MG63 (cell line): ENCODE measurements around the gene BANF1. TPM values are rescaled to one million over a fixed set of nuclear protein-coding genes. Genes with fewer than 3 reads are reported as not detected.

Experiments used
- DNase-seq: peaks from one replicate; pipeline ENCODE4 v3.0.0-alpha.2; 2020
- H3K27me3 ChIP-seq: fragments of 250-450 bp; sonication (Bioruptor Pico); 2 replicates; pipeline ENCODE4 v1.5.1; 2020; ENCODE audit warnings: mild to moderate bottlenecking, moderate library complexity
- H3K36me3 ChIP-seq: fragments of 250-450 bp; sonication (Bioruptor Pico); 2 replicates; pipeline ENCODE4 v1.5.1; 2020; ENCODE audit warnings: mild to moderate bottlenecking, moderate library complexity
- H3K4me3 ChIP-seq: fragments of 250-450 bp; sonication (Bioruptor Pico); 2 replicates; pipeline ENCODE4 v1.5.1; 2020; ENCODE audit warnings: mild to moderate bottlenecking, moderate library complexity
- H3K9me3 ChIP-seq: fragments of 250-450 bp; sonication (Bioruptor Pico); 2 replicates; pipeline ENCODE4 v1.5.1; 2020; ENCODE audit warnings: mild to moderate bottlenecking, moderate library complexity
- total RNA-seq: library from RNA; depleted of rRNA; stranded (reverse); fragments of >200 nt; shearing (Covaris generic); gene quantifications from 2 replicates; pipeline ENCODE4 v1.2.3, GENCODE V29; 2014; ENCODE audit warnings: low replicate concordance

Gene BANF1
- total RNA-seq, 1 experiment from 2014 or later, result 468 TPM

DNA sequence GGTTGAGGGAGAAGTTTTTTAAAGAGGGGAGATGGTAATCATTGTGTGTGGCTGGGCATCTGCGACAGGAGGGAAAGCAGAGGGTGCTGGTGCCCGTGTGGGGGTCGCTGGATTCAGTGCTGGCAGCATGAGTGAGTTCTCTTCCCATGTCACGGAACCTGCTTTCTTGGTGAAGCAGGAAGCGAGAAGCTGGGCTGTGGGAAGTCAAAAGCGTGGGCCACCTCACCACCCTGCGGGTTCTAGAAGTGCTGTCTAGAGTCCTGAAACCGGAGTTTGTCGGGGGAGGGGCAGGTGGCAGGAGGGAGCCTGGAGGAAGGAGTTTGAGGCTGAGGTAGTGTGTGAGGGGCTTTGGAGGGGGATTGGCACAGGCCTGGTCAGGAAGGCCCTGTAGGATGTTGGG lies 26.5 kb upstream of the BANF1 start:
- peaks cover 21% of the 10 kb centered on the region for H3K36me3 ChIP-seq
- H3K27me3 ChIP-seq, result no peaks in the 10 kb centered on the region
- H3K4me3 ChIP-seq, result no peak overlapping the region
- no peaks in the 10 kb centered on the region for H3K9me3 ChIP-seq
- no peak for DNase-seq

DNA sequence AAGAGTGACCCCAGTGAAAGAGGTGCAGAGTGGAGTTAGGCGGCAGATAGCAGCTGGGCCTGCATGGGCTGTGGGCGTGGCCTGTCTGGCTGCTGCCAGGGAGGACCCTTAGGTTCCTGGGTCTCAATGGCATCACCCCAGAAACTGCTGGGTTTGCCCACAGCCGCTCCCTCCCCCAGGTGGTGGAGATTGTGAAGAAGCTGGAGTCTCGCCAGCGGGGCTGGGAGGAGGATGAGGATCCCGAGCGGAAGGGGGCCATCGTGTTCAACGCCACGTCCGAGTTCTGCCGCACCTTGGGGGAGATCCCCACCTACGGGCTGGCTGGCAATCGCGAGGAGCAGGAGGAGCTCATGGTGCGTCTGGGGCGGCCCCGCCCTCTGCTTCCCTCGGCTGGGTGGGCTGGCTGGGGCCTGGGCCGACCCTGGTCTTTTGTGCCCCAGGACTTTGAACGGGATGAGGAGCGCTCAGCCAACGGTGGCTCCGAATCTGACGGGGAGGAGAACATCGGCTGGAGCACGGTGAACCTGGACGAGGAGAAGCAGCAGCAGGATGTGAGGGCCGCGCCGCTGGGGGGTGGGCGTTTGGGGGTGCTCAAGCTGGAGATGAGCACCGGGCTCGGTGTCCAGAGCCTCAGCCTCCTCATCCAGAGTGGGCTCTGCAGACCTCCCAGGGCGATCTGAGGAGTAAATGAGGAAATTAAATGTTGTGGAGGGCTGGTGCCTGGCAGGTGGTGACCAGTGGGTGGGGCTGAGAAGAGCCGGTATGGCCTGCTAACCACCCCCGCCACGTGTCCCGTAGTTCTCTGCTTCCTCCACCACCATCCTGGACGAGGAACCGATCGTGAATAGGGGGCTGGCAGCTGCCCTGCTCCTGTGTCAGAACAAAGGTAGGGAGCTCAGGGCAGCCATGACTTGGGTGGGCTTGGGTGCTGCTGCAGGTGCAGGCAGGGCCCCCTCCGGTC lies 25.8 kb upstream of the BANF1 start:
- peaks cover 21% of the 10 kb centered on the region for H3K36me3 ChIP-seq
- H3K4me3 ChIP-seq, result no peak overlapping the region
- no peaks in the 10 kb centered on the region for H3K27me3 ChIP-seq
- no peak for DNase-seq
- no peaks in the 10 kb centered on the region for H3K9me3 ChIP-seq

DNA sequence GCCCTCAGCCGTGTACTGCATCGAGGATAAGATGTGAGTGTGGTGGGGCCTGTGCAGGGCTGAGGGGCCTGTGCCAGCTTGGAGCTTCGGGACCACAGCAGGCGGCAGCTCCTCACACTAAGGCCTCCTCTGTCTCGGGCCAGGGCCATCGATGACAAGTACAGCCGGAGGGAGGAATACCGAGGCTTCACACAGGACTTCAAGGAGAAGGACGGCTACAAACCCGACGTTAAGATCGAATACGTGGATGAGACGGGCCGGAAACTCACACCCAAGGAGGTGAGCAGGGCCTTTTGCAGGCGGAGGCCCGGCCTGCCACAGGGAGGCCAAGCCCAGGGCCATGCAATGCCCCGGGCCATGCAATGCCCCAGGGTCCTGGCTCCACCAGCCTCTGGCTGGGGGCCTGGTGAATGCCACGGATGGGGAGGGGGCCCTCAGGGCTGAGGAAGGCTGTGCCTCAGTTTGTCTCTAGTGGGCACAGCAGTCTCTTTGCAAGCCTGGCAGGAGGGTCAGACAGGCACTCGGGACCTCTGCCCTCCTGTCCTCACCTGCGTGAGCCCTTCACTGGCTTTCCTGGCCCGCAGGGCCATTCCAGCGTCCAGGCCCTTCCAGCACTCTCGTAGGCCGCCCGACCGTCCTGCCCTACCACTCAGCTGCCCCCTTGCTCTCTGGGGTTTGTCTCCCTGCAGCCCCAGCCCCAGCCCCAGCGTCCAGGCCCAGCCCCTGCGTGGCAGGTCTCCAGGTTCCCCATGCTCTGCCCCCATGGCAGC lies 24.5 kb upstream of the BANF1 start:
- DNase-seq, result no peak
- Histone ChIP-seq H3K36me3 (peaks cover 19% of the 10 kb centered on the region), H3K27me3 (no peaks in the 10 kb centered on the region), H3K4me3 (no peak overlapping the region), H3K9me3 (no peaks in the 10 kb centered on the region)

DNA sequence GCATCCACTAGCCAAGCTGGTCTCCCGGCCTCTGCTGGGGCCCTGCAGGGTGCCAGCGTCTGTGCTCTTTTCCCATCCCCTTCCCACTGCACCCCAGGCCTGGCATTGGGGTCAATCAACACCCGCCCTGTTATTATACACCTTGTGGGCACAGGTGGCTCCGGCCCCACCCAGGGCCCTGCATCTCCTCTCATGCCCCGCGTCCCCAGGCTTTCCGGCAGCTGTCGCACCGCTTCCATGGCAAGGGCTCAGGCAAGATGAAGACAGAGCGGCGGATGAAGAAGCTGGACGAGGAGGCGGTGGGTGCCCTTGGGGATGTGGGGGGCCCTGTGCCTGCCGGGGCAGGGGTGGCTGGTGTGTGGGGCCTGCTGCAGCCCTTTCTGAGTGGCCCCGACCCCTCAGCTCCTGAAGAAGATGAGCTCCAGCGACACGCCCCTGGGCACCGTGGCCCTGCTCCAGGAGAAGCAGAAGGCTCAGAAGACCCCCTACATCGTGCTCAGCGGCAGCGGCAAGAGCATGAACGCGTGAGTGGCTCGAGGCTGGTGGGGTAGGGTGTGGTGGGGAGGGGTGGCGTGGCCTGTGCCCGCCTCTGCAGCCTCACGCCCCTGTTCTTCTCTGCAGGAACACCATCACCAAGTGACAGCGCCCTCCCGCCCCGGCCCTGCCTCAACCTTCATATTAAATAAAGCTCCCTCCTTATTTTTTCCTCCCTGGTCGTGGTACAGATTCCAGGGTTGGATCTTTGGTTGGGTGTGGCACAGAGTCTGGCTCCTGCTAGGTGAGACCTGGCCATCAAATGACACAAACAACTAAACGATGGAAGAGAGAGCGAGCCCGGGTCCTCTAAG lies 23.7 kb upstream of the BANF1 start:
- no peak for DNase-seq
- H3K36me3 ChIP-seq, result peaks cover 13% of the 10 kb centered on the region
- H3K9me3 ChIP-seq, result no peaks in the 10 kb centered on the region
- H3K4me3 ChIP-seq, result no peak overlapping the region
- no peaks in the 10 kb centered on the region for H3K27me3 ChIP-seq

DNA sequence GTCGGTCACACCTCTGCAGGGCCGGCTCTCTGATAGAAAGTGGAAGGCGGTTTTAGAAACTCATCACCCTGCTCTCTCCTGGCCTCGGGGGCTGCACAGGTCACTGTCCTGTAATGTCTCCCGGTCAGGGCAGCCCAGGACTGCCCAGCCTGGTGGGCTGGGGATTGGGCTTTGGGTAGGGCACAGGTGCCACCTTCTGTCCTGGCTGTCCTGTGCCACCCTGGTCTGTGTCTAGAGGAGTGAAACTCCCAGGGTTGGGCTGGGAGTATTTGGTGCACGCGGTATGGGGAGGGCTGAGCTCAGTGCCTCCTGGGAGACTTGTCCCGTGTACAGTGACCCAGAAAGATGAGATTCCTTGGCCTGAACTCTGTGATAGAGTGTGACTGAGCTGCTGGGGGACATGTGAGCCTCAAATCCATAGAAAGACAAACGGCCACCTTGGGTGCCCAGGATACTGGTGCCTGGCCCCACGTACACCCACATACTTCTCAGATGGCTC lies 23.0 kb upstream of the BANF1 start:
- H3K27me3 ChIP-seq, result no peaks in the 10 kb centered on the region
- DNase-seq, result no peak
- H3K4me3 ChIP-seq, result no peak overlapping the region
- peaks cover 13% of the 10 kb centered on the region for H3K36me3 ChIP-seq
- H3K9me3 ChIP-seq, result no peaks in the 10 kb centered on the region

DNA sequence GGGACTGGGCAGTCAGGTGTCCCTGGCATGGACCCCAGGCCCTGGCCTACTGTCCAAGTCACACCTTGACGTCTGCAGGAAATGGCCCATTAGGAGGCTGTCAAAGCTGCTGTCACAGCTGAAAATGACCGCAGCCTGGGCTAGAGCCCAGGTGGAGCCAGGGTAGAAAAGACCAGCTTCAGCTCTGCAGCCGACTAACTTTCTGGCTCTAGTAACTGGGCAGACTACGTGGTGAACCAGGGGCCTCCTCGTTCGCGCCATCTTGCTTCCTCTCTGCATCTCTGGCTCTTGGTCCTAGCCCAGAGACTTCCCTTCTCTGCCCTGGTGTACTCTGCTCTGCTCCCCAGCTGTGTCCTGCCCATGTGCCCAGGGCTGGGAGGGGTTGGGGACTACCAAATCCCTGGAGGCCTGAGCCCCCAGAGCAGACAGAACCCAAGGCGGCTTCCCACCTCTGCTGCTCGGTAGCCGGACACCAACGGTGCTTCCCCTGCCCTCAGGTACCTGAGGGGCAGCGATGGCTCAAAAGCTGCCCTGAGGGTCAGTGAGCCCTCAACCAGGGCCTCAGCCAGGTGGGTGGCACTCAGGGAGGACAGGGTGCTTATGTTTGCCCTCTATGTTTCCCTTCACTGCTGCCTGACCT lies 21.1 kb upstream of the BANF1 start:
- H3K9me3 ChIP-seq, result no peaks in the 10 kb centered on the region
- no peaks in the 10 kb centered on the region for H3K27me3 ChIP-seq
- no peak overlapping the region for H3K4me3 ChIP-seq
- DNase-seq, result no peak
- H3K36me3 ChIP-seq, result peaks cover 10% of the 10 kb centered on the region

DNA sequence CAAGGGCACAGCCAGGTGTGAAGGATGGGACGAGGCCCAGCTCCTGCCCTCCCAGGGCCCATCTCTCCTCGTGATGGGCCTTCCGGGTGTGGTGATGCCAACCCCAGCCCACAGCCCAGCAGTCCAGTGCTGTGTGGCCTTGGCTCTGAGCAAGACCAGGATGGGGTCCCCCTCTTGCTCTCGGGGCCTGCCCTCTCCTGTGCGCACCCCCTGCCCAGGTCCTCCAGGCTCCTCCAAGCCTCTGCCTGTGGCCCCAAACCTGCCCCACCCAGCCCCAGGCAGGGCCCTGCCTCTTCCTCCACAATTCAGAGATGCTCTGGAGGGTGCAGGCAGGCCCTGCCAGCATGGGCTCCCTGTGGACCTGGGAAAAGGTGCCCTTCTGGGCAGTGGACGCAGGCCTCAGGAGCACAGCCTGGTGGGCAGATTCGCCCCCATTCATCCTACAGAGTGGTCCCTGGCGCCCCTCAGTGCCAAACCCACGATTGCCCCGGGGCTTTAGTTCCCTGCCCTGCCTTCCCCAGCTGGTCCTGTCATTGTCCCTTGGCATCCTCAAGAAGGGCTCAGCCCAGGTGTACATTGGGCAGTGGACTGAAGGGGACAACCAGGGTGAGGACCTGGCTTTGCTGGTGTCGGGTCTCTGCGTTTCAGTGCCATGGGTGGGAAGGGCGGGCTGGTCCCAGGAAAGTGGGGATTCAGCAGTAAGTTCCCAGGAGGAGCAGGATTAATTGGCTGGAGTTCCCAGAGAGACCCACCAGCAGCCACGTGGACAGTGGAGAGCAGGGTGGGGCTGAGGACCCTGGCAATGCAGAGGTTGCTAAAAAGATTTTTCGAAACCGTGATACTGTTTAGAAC lies 20.1 kb upstream of the BANF1 start:
- H3K4me3 ChIP-seq, result no peak overlapping the region
- H3K9me3 ChIP-seq, result no peaks in the 10 kb centered on the region
- peaks cover 10% of the 10 kb centered on the region for H3K36me3 ChIP-seq
- no peaks in the 10 kb centered on the region for H3K27me3 ChIP-seq
- DNase-seq, result no peak

DNA sequence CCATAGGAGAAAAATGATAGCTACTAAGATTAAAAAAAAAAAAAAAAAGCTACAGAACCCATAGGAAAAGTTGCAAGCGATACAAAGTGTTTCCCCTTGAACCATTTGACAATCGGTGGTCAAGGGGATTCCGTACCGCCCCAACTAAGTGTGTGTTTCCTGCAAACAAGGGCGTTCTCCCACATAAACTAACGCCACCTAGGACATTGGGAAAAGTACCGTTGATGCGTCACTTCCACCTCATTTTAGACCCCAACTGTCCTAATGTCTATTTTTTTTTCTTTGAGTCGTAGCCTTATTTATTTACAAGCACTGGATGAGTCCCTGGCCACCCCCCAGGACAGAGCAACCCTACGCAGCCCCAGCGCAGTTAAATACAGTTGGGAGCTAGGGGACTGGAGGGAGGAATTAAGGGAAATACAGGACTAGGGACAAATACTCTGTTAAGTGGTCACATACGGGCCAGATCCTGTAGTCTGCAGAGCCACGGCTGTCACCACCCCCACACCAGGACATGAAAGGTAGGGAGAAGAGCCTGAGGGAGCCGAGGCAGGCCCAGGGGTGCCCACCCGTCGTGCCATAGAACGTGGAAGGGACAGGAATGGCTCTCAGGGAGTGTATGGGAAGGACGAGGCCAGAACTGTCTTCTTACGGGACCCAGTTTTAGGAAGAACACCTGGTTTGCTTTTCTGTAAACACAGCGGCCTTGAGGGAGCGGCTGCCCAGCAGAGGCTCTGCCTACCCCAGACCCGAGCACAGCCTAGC lies 19.3 kb upstream of the BANF1 start:
- Histone ChIP-seq H3K9me3 (no peaks in the 10 kb centered on the region), H3K36me3 (peaks cover 7% of the 10 kb centered on the region), H3K4me3 (no peak overlapping the region), H3K27me3 (no peaks in the 10 kb centered on the region)
- no peak for DNase-seq

DNA sequence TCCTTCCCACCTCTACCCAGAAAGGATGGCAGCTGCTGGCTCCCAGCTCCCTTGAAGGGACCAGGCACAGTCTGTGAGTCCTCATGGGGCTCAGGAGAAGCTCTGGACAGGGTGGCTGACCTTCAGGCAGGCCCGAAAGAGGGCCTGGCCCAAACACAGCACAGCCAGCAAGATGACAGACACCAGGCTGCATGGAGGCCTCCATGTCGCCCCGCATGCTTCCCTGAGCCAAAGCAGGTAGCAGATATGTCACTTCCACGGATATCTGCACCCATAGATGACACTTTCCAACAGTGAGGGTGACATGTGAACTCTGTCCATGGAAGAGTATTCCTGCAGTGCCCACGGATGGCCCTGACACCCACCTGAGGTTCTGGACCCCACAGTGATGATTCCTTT lies 18.7 kb upstream of the BANF1 start:
- Histone ChIP-seq H3K9me3 (no peaks in the 10 kb centered on the region), H3K27me3 (no peaks in the 10 kb centered on the region), H3K36me3 (peaks cover 5% of the 10 kb centered on the region), H3K4me3 (no peak overlapping the region)
- no peak for DNase-seq

DNA sequence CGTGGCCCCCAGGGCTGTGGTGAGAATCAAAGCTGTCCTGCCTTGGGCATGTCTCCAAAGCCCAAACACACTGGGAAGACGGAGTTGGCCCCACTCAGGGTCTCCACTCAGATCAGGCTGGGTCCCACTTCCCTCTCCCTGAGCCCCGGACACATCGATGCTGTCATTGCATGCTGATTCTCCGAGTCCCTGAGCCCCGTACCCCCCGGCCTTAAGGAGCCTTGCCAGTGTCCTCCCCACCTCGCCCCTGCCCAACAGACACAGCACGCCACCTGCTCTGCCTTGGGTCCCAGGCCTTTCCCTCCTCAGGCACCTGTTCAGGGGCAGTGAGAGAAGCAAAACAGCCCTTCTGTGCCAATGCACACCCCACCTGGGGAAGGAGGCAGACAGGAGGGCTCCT lies 15.0 kb upstream of the BANF1 start:
- DNase-seq, result no peak
- Histone ChIP-seq H3K27me3 (no peaks in the 10 kb centered on the region), H3K4me3 (no peak overlapping the region), H3K36me3 (peaks cover 18% of the 10 kb centered on the region), H3K9me3 (no peaks in the 10 kb centered on the region)

DNA sequence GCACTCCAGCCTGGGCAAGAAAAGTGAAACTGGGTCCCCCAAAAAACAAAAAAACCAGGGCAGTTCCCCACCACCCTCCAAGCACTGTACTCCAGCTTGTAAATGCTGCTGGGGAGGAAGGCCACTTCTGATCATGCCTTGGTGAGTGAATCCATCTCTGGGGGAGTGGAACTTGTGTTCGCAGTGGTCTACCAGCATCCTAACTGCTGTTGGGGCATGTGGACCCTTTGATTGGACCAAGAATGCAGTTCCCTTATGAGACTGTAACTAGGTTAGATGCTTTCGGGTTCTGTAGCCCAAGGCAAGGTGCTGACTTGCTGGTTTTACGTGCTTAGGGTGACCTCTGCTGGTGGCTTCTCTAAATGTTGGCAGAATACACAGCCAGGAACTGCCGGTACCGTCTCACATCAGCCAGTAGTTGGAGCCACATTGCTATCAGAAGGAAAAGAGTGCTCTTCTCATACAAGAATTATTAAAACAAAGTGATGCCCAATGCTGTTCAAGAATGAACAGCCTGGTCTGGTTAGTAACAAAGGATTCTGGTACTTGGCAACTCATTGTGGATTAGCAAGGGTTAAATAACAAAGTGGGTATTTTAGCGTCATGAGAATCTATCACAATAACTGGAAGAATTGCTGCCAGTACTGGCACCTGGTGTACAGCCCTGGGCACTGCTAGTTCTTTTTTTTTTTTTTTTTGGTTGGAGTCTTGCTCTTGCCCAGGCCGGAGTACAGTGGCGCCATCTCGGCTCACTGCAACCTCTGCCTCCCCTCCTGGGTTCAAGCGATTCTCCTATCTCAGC lies 13.3 kb upstream of the BANF1 start:
- Histone ChIP-seq H3K4me3 (no peak overlapping the region), H3K27me3 (no peaks in the 10 kb centered on the region), H3K36me3 (peaks cover 18% of the 10 kb centered on the region), H3K9me3 (no peaks in the 10 kb centered on the region)
- peak; percentile 77 for DNase-seq

DNA sequence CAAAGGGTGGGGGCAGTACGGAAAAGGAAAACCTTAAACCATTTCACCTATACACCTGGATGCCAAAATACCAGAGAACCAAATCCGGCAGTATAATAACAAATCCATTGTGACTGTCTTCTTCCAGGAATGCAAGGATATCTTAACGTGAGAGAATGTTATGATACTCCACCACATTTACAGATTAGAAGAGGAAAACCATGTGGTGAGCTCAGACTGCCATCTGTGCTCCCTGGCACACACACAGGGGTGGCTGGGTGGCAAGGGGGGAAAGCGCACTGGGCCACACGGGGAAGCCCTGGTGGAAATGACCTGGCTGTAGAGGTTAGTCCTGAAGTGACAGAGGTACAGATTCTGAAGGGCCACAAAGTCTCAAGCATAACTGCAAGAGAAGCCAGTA lies 10.2 kb upstream of the BANF1 start:
- peaks cover 26% of the 10 kb centered on the region for H3K36me3 ChIP-seq
- no peaks in the 10 kb centered on the region for H3K9me3 ChIP-seq
- no peaks in the 10 kb centered on the region for H3K27me3 ChIP-seq
- H3K4me3 ChIP-seq, result no peak overlapping the region
- DNase-seq, result no peak

DNA sequence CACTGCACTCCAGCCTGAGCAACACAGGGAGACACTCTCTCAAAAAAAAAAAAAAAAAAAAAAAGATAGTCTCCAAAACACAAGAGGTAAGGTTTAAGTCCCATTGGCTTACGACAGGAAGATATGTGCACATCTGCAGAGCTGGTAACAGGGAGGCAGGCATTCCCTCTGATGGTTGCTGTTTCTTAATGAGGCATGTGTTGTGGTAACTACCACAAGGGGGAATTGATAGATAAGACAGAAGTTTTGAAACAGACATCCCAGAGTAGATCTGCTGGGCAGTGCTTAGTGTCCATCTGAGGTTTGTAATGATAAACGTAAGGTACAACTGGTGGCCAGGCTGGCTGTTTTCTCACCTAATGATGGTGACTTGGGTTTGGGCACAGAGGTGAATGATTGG lies 5.0 kb upstream of the BANF1 start:
- H3K4me3 ChIP-seq, result no peak overlapping the region
- H3K27me3 ChIP-seq, result no peaks in the 10 kb centered on the region
- H3K9me3 ChIP-seq, result no peaks in the 10 kb centered on the region
- DNase-seq, result no peak
- H3K36me3 ChIP-seq, result peaks cover 43% of the 10 kb centered on the region

DNA sequence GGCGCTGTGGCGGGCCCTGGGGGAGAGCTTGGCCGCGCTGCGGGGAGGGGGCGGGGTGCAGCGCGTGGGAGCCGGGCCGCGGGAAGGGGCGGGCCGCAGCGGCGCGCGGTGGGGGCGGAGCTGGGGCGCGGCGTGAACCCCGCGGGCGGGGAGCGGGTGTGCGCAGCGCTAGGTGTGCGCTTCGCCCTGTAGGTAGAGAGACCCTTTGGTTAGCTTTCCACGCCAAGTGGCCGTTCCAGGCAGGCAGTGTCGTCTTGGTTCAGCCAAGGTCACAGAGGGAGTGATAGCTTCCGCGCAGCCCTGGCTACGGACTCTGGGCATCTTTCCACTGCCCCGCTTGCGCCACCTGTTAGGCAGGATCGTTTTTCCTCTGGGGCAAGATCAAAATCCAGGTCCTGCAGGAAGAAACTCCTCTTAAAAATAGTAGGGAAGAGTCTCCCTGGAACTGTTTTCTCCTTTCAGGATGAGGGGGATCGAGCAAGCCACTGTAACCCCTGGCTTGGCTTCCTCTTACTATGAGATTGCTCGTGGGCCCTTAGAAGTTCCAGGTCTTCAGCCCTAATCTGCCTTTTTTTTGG lies 434 bp downstream of the BANF1 start:
- H3K27me3 ChIP-seq, result no peaks in the 10 kb centered on the region
- peaks cover 64% of the 10 kb centered on the region for H3K36me3 ChIP-seq
- no peaks in the 10 kb centered on the region for H3K9me3 ChIP-seq
- H3K4me3 ChIP-seq, result peak overlapping the region; percentile 90
- peak; percentile 41 for DNase-seq
